Dedifferentiated amniotic fluid mesenchymal stem cell (primary cell): ENCODE measurements around the gene MCTP1.
"Not testable (repeated sequence)": the region's sequence is repeated elsewhere in the genome, so short reads cannot be mapped to it uniquely, and the experiment has no call there.

ENCODE experiments used
- DNase-seq: peaks from one replicate; pipeline ENCODE4 v3.0.0-alpha.2; 2016; ENCODE audit errors: extremely low spot score

Gene MCTP1

GRCh38 chr5:95029569-95030366 is 255.1 kb downstream of the MCTP1 start:
- DNase-seq: no peak

DNA sequence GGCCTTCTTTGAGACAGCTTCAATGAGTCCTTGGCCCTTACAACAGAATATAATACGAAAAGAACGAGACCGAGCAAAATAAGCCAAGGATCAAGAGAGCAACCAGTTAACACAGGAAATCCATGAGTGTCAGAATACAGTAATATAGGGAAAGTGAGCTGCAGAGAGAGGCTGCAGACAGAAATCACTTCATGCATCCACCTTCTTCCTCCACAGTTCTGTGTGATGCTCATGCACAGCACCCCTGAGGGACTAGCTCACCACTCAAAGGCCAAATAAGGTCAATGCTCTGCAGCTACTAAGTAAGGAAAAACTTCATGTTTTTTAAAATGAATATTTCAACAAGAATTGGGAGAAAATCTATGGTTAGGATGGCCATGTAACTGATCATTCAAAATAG is 257.1 kb downstream of the MCTP1 start:
- DNase-seq: no peak

GRCh38 chr5:95027151-95027721 is 257.7 kb downstream of the MCTP1 start:
- DNase-seq: no peak

- no peak for DNase-seq
Measured at GRCh38 chr5:95026718-95027117, 258.2 kb downstream of the MCTP1 start.

DNA sequence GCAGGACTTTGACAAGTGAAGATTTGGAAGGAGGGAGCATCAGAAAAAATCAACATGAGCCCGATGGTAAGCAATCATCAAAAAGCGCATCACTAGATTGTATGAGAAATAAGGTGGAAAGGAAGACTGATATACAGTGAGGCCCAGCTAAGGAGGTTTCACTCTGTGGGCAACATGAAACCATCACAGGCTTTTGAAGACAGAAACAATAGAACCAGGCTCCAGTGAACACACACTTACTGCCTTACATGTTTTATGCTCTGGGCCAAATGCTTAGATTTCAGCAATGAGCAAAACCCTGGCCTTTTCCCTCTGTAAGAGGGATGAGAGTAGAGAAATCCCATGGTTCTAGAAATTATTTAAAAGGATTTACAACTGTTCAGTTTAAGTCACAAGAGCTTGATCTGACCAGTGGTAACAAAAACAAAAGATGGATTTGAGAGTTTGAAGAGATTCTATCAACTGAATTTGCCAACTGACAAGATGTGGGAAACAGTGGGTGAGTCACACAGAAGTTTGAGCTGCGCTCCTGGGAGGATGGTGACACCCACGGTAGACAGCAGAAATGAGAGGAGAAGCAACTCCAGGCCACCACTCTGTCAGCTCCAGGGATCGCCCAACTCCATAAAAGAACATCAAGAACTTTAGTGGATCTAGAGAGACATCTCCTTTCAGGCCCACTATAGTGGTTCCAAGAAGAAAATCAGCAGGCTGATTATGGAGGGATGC is 261.8 kb downstream of the MCTP1 start:
- no peak for DNase-seq

DNA sequence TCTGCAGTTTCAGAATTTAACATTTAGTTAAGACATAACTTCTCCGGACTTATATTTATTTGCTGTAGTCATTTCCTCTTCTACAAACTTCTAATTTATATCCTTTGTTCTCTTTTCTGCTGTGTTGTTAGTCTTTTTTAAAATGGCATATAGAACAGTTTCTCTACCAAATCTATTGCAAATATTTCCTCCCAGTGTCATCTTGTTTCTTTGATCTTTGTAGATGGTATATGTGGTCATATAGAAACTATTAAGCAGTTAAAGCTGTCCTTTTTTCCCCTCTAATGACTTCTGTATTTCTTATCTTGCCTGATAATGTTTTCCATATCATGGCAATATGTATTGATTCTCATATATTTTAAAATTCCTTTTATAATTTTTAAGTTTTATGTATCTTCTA is 264.5 kb downstream of the MCTP1 start:
- DNase-seq: no peak

GRCh38 chr5:95018946-95019345 is 265.9 kb downstream of the MCTP1 start:
- no peak for DNase-seq

DNA sequence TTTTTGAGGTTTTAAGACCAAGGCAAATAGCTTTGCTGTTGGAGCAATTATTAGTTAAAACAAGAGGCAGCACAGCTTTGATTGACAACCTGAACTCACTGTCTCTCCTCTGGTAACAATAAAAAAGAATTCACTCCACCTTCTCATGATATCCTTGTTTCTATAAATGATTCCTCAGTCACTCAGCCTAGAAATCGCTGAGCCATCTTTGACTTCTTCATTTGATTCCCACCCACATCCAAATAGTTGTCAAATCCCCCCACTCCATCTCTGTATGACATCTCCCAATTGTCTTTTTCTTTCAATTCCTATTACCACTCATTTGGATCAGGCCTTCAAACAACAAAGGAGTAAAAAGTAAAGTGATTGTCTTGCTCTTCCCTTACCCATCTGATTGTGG is 266.4 kb downstream of the MCTP1 start:
- DNase-seq: no peak

DNA sequence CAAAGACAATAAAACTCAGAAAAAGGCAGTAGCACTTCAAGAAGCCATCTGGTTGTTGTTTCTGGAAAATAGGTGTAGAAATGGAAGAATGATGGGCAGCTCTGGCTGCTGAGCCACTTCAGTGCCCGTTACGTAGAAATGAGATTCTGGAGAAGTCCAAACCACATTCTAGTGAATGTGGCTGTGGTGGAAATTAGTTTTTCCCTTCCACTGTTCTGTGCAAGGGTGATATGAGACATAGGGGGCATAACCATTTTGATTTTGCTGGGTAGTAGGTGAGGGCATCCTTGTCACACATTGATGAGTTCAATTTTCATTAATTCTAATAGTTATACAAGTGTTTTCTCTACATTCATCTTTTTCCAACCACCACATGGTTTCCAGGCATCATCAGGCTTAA is 275.1 kb downstream of the MCTP1 start:
- DNase-seq: no peak

GRCh38 chr5:95007921-95008597 is 276.8 kb downstream of the MCTP1 start:
- no peak for DNase-seq

GRCh38 chr5:95005811-95006210 is 279.1 kb downstream of the MCTP1 start:
- no peak for DNase-seq

GRCh38 chr5:94998670-94999069 is 286.2 kb downstream of the MCTP1 start:
- DNase-seq: no peak

DNA sequence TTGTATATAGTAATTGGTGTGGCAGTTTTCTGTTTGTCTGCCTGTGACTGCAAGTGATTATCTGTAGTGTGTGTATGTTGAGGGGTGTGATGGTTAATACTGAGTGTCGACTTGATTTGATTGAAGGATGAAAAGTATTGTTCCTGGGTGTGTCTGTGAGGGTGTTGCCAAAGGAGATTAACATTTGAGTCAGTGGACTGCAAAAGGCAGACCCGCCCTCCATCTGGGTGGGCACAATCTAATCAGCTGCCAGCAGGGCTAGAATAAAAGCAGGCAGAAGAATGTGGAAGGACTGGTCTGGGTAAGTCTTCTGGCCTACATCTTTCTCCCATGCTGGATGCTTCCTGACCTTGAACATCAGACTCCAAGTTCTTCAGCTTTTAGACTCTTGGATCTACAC is 290.4 kb downstream of the MCTP1 start:
- not testable (repeated sequence) for DNase-seq

DNA sequence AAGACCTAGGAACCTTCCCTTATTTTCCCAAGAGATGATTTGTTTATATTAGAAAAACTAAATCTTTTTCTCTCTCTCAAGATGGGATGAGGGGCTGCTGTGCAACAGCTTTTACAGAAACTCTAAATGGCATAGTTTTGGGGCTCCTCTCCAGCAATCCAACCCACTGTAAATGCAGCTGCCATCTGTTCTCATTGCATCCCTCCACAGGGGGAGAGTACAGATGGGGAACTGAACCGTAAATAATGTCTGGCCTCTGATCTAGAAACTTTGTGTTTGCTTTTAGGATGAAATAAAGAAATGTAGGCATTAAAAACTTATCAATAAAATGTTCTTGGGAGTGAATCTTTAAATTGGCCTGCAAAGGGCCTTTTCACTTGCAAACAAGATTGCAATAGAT is 291.4 kb downstream of the MCTP1 start:
- no peak for DNase-seq

- DNase-seq: no peak
Measured at GRCh38 chr5:94992325-94992724, 292.6 kb downstream of the MCTP1 start.

GRCh38 chr5:94983861-94984535 is 300.9 kb downstream of the MCTP1 start:
- peak; percentile 55 for DNase-seq

DNA sequence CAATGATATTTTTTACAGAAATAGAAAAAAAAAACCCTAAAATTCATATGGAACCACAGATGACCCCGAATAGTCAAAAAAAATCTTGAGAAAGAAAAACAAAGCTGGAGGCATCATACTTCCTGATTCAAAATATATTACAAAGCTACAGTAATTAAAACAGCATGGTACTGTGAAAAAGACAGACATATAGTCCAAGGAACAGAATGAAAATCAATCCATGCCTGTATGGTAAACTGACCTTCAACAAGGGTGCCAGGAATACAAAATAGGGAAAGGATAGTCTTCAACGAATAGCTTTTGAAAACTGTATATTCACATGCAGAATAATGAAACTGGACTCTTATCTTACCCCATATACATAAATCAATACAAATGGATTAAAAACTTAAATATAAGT is 307.5 kb downstream of the MCTP1 start:
- no peak for DNase-seq

- no peak for DNase-seq
Measured at GRCh38 chr5:94976853-94977252, 308.0 kb downstream of the MCTP1 start.

DNA sequence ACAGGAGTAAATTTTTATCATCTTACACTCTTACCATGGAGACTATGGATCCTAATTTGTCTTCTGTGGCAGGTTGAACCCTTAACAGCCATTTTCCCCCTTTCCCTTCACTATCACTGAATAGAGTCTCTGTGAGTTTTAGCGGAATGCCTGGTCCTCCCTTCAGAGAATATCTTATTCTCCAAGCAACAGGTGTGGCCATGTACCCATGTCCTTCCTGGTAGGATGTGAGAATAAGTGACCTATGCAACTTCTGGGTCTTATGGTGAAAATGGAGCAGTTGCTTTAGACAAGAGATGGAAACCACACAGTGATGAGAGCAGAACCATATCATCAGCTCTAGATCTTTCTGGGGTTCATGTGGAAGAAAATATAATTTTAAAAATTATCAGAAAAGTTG is 312.6 kb downstream of the MCTP1 start:
- DNase-seq: no peak

- no peak for DNase-seq
Measured at GRCh38 chr5:94969174-94969573, 315.7 kb downstream of the MCTP1 start.

DNA sequence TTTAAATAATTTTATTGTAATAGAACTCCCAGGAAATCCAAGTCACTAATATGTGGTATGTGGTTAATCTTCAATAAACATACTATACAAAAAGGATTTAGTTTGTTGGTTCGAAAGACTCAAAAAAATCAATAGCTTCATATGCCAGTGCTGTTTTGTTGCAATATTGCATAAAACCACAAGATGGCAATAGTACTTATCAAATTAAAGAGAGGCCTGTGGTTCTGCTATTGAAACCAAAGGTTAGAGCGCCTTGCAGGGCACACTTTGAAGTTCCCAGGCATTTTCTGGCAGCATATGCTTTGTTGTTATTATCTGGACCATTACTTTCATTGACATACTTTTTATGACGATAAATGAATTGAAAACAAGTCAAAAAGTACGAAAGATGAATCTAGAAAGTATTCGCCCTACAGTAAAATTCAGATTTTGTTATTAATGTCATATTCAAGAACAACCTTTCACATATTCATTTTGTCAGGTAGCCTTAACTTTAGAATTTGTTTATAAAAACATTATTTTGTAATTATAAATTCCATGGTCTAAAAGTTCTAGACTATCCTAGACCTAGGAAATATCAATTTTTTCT is 316.3 kb downstream of the MCTP1 start:
- peak; percentile 79 for DNase-seq
